ENCODE data around the gene CCL3.

- TF ChIP-seq TP53 (CRISPR knock-in tag; IDR thresholded peaks at IDR 0.05) (no peak), ZNF138 (CRISPR knock-in tag; conservative IDR thresholded peaks at IDR 0.05) (no peak), JUN (CRISPR knock-in tag; IDR thresholded peaks at IDR 0.05) (no peak), CBFB (CRISPR knock-in tag; IDR thresholded peaks at IDR 0.05; ENCODE audit: low read depth) (no peak), IRF2 (CRISPR knock-in tag; IDR thresholded peaks at IDR 0.05; ENCODE audit: borderline replicate concordance, low read depth) (no peak), ZNF317 (CRISPR knock-in tag; IDR thresholded peaks at IDR 0.05; ENCODE audit: borderline replicate concordance, low read depth) (no peak), FOXP1 (CRISPR knock-in tag; IDR thresholded peaks at IDR 0.05; ENCODE audit: borderline replicate concordance) (no peak), FOXJ3 (CRISPR knock-in tag; IDR thresholded peaks at IDR 0.05; ENCODE audit: borderline replicate concordance) (no peak), ZNF396 (CRISPR knock-in tag; IDR thresholded peaks at IDR 0.05; ENCODE audit: borderline replicate concordance) (no peak), NR1H2 (CRISPR knock-in tag; IDR thresholded peaks at IDR 0.05) (no peak), NFE2L1 (CRISPR knock-in tag; IDR thresholded peaks at IDR 0.05) (no peak)
- TF ChIP-seq, protein P1, sequence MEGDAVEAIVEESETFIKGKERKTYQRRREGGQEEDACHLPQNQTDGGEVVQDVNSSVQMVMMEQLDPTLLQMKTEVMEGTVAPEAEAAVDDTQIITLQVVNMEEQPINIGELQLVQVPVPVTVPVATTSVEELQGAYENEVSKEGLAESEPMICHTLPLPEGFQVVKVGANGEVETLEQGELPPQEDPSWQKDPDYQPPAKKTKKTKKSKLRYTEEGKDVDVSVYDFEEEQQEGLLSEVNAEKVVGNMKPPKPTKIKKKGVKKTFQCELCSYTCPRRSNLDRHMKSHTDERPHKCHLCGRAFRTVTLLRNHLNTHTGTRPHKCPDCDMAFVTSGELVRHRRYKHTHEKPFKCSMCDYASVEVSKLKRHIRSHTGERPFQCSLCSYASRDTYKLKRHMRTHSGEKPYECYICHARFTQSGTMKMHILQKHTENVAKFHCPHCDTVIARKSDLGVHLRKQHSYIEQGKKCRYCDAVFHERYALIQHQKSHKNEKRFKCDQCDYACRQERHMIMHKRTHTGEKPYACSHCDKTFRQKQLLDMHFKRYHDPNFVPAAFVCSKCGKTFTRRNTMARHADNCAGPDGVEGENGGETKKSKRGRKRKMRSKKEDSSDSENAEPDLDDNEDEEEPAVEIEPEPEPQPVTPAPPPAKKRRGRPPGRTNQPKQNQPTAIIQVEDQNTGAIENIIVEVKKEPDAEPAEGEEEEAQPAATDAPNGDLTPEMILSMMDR (IDR thresholded peaks at IDR 0.05): no peak
- TF ChIP-seq, protein P2, sequence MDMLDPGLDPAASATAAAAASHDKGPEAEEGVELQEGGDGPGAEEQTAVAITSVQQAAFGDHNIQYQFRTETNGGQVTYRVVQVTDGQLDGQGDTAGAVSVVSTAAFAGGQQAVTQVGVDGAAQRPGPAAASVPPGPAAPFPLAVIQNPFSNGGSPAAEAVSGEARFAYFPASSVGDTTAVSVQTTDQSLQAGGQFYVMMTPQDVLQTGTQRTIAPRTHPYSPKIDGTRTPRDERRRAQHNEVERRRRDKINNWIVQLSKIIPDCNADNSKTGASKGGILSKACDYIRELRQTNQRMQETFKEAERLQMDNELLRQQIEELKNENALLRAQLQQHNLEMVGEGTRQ (CRISPR knock-in tag; IDR thresholded peaks at IDR 0.05): no peak
Observed at GRCh38 chr17:36107660-36108059, 17.7 kb upstream of the CCL3 start.
